Stimulated activated CD4-positive, alpha-beta T cell treated with anti-CD3 and anti-CD28 coated beads, TNF-alpha, amount 100 ng/mL, for 4 hours (primary cell): ENCODE measurements around the gene RNASE4.
A peak's percentile ranks its signal among the peaks of the same experiment; 100 is the strongest.

Source experiments
- DNase-seq, 3 experiments: peaks; one replicate each; pipeline ENCODE4 v3.0.0-alpha.2; 2020; ENCODE audit warnings: low read depth in 3 of 3

The RNASE4 gene

GRCh38 chr14:20675669-20676068, 8.7 kb upstream of the RNASE4 start:
- DNase-seq = no peak

GRCh38 chr14:20676072-20676471, 8.3 kb upstream of the RNASE4 start:
- DNase-seq = no peak

DNA sequence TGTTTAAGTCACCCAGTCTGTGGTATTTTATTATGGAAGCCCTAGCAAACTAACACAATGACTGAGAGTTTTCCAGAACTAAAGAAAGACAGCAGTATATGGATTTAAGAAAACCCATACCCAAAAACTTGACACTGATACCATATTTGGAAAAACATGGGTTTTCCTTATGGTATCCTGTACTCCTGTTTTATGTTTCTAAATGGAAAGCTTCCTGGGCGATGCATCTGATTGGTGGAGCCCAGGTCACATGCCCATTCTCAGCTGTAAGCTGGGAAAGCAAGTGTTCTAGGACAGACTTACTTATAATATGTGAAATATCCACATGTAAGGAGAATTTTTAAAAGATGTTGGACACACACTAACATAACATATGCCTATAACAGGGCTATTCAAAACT, 4.5 kb upstream of the RNASE4 start:
- DNase-seq = no peak

GRCh38 chr14:20680363-20680762, 4.0 kb upstream of the RNASE4 start:
- DNase-seq = no peak

DNA sequence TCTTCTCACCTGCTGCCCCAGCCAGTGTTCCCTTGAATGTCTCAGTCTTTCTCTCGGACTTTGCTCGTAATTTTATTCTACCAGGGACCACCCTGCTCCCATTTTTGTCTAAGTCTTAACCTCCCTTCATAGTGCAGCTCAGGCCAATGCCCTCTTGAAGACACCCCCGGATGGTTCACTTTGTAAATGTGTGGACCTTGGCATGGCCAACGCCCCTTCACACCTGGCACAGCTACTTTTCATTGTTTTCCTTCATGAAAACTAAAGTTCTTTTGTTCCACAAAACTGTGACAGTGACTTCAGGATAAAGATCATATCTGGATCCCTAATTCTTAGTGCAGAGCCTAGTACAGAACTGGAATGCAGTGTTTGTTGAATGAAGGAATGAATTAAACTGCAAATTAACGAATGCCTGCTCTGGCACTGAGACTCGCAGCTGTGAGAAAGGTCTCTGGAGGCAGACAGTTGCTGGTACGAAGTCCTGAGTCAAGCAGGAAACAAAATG, 3.5 kb upstream of the RNASE4 start:
- DNase-seq = no peak

DNA sequence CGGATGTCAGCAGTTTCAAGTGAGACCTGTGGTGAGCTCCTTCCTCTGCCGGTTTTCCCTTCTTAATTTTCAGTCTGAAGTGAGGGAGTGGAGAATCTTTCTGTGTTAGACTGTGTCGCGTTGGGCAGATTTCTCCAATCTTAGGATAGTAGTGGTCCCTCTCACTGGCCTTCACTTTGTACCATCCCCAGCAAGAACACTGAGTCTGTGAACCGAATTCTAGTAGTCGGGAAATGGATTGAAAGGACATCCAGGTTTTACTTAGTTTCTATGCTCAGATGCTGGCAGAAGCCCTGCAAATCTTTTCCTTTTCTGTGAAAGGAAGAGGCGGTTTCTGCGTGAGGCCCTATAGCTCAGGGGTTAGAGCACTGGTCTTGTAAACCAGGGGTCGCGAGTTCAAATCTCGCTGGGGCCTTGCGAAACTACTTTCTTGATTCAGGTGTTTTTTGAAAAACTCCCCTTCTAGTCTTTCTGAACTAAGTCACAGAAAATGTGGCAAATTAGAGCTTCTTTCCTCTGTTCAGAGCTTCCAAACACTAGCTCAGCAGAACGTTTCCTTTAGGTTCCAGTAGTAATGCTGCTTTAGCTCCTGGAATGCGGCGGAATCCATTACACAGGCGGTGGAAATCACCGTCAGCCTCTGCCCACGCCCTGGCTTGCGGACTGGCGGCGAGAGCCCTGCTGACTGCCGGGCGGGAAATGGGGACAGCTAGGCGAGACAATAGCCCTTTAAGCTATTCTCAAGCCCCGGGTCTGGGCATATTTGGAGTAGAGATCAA, 2.8 kb upstream of the RNASE4 start:
- peak; percentile 78 to 85 (median 83) for DNase-seq

- DNase-seq = no peak
These were observed 2.3 kb upstream of the RNASE4 start for GRCh38 chr14:20682127-20682434.

DNA sequence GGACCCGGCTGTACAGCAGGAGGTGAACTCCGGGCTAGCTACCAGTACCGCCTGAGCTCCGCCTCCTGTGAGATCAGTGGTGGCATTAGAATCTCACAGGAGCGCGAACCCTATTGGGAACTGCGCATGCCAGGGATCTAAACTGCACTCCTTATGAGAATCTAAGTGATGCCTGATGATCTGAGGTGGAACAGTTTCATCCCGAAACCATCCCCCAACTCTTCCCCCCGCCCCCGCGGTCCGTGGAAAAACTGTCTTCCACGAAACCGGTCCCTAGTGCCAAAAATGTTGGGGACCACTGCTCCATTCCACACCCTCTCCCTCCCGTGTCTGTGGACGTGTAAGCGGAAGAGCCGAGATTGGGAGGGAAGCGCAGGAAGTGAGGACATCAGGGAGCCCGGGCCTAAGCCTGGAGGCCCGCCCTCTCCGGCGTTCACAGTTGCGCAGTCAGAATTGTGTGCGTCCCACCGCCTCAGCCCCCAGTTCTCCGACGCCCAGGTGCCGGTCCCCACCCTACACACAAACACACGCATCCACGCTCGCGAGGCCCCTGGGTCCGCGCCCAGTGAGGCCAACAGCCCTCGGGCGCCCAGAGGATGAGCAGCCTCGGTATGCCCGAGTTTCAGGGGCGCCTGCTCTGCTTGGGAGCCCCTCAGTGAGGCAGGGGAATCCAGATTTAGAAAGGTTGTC, 1.8 kb upstream of the RNASE4 start:
- DNase-seq = peak; percentile 55 to 58 (median 56)

- DNase-seq = peak; percentile 60 to 70 (median 60)
These were observed 1.1 kb upstream of the RNASE4 start for GRCh38 chr14:20683125-20683890.

GRCh38 chr14:20684662-20685456, 499 bp downstream of the RNASE4 start:
- DNase-seq = no peak

- DNase-seq = no peak
These were observed 2.2 kb downstream of the RNASE4 start for GRCh38 chr14:20686386-20687143.

- DNase-seq = no peak
These were observed 3.2 kb downstream of the RNASE4 start for GRCh38 chr14:20687362-20688166.

GRCh38 chr14:20688167-20688839, 3.9 kb downstream of the RNASE4 start, which contains the start of gene ANG:
ANG (plus strand) TSS chr14:20688764; CDS start chr14:20693565, 4,801 bp downstream.
- DNase-seq = no peak

DNA sequence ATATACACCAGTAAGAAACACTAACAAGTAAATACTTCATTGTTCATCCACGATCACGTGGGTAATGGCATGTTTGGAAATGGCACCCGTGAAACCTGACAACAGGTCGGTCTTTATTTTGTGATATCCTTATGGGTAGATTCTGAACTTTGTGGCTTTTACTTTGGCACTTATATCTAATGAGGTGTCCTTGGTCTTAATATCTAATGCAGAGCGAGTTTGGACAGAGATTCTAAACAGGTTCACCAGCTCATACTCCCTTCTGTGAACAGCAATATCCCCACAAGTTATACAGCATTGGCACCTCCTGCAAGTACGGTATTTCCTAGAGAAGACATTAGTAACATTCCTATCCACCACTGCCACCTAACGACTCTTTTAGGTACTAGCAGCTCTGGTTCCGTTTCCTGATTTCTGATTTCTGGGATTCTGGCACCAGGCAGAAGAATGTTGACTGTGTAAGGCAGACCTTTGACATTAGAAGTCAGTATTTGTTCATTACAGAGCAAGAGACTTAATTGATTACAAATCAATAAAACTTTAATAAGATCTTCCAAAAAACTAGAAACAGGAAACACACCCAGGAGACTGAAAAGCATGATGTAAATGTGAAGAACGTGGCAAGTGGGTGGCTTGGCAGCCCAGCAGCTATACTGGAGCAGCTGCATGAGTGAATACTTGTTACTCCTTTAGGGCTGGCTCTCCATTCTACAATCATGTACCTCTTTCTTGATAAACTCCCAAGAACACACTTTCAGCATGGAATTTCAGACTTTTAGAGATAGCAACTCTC, 6.7 kb downstream of the RNASE4 start:
- DNase-seq = peak in 1 of 3 experiments; percentile 13

- no peak for DNase-seq
These were observed 7.9 kb downstream of the RNASE4 start for GRCh38 chr14:20692116-20692751.

DNA sequence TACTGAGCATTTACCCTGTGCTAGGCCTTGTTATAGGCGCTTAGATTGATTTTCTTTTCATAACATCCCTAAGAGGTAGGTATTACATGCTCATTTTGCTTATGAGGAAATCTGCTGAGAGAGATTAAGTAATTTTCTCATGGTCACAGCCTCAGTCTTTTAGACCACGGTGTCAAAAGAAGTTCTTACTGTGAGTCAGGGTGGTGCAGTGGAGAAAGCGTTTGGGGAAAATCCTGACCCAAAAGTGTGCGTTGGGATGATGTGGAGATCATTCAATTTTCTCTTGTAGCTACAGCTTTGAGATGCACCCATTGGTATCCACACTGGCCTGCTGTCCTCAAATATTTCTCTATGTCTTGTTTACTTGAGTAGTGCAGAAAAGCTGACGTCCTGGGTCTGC, 12.4 kb downstream of the RNASE4 start:
- no peak for DNase-seq

GRCh38 chr14:20697273-20698017, 13.1 kb downstream of the RNASE4 start:
- DNase-seq = peak in 1 of 3 experiments; percentile 37

DNA sequence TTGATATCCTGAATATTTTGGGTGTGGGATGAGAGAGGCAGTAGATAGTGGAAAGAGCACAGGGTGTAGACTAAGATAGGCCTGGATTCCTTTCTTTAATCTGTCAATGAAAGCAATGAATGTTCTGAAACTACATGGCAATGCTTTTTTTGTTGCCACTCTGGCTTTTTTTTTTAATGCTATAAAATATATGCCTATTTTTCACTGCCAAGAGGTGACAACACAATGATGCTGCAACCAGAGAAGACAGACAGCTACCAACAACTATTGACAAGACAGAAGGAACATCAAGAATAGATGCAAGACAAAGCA, 13.6 kb downstream of the RNASE4 start:
- no peak for DNase-seq
